K562 (cell line): Measurements from ENCODE around the gene TALDO1. TPM values are rescaled to one million over a fixed set of nuclear protein-coding genes. Genes with fewer than 3 reads are reported as not detected.

ENCODE experiments used
- ATAC-seq: fragments of 200-7000 bp; cut with Tn5 transposase; 3 replicates; pipeline ENCODE4 v1.9.1; 2020; ENCODE audit warnings: moderate library complexity
- BruUV-seq: library from RNA; stranded (reverse); fragments of 400-500 nt; replicated peaks from 2 replicates; lab custom pipeline; 2021; lab: Mats Ljungman, UMichigan
- CTCF ChIA-PET: fragments of 300-600 bp; formaldehyde crosslinking; extraction: SDS; loops from one replicate; lab custom pipeline; 2021; ENCODE audit warnings: low intra/inter-chr PET ratio; lab: Yijun Ruan, JAX
- POLR2A ChIA-PET: fragments of 300-600, 350-650 bp; sonication (Branson Sonifier 250); formaldehyde crosslinking; extraction: SDS; loops from one replicate; lab custom pipeline; 2021; ENCODE audit warnings: antibody characterized with exemption, inconsistent platforms; lab: Yijun Ruan, JAX
- DNase-seq, 4 experiments: peaks; one replicate each; pipeline versions ENCODE4 v3.0.0 to v3.0.0-alpha.2; 2011 to 2018; ENCODE audit warnings: low spot score in 3 of 4, mixed read lengths in 3 of 4; ENCODE audit errors: extremely low read depth in 1 of 4
- FAIRE-seq: peaks from 2 replicates; lab custom pipeline; 2011; peaks lifted over from hg19 to GRCh38; lab: Jason Lieb, UNC
- H2AFZ ChIP-seq: 2 replicates; pipeline ENCODE4 v1.6.0; 2011; ENCODE audit warnings: low read depth, low read length, control low read depth, inconsistent platforms
- H3K27ac ChIP-seq: fragments of 200-600 bp; 3 replicates; pipeline ENCODE4 v1.8.0; 2011; ENCODE audit warnings: low read depth, mild to moderate bottlenecking, control low read depth, inconsistent platforms, low read length, moderate library complexity, mixed read lengths; ENCODE audit errors: extremely low read depth
- H3K27me3 ChIP-seq, 2 experiments: fragments of 300-600 bp in 1 of 2; 2 replicates in 1 of 2; 3 replicates in 1 of 2; pipeline versions ENCODE4 v1.6.0 to v1.8.0; 2011; ENCODE audit warnings: inconsistent platforms in 2 of 2, low read length in 2 of 2, mild to moderate bottlenecking in 1 of 2, mixed read lengths in 1 of 2, moderate library complexity in 1 of 2; ENCODE audit not compliant: control insufficient read depth in 2 of 2, insufficient read depth in 2 of 2
- H3K36me3 ChIP-seq: fragments of 300-600 bp; 3 replicates; pipeline ENCODE4 v1.8.0; 2011; ENCODE audit warnings: mild to moderate bottlenecking, low read length, inconsistent platforms; ENCODE audit not compliant: control insufficient read depth, insufficient read depth
- H3K4me1 ChIP-seq, 2 experiments: fragments of 200-600 bp in 1 of 2; replicated peaks in 1 of 2; 2 replicates in 1 of 2; 3 replicates in 1 of 2; pipeline versions ENCODE4 v1.5.1 to v1.8.0; 2011; ENCODE audit warnings: inconsistent platforms in 2 of 2, low read length in 2 of 2, mild to moderate bottlenecking in 1 of 2, mixed read lengths in 1 of 2, moderate library complexity in 1 of 2; ENCODE audit not compliant: control insufficient read depth in 2 of 2, insufficient read depth in 2 of 2
- H3K4me2 ChIP-seq: 2 replicates; pipeline ENCODE4 v1.6.1; 2011; ENCODE audit warnings: low read length, control low read depth, inconsistent platforms, mixed read lengths; ENCODE audit not compliant: insufficient read depth
- H3K4me3 ChIP-seq: fragments of 200-600 bp; sonication (generic), shearing (Covaris generic); 2 replicates; pipeline ENCODE4 v1.5.1; 2016; ENCODE audit warnings: control low read depth, inconsistent platforms
- H3K79me2 ChIP-seq: fragments of 200-600 bp; 3 replicates; pipeline ENCODE4 v1.8.0; 2011; ENCODE audit warnings: low read length, inconsistent platforms; ENCODE audit not compliant: control insufficient read depth, insufficient read depth
- H3K9ac ChIP-seq, 2 experiments: 2 replicates each; pipeline versions ENCODE4 v1.6.0 to v1.6.1; 2011; ENCODE audit warnings: low read depth in 2 of 2, low read length in 2 of 2, control low read depth in 1 of 2, inconsistent platforms in 1 of 2, mild to moderate bottlenecking in 1 of 2, mixed read lengths in 1 of 2; ENCODE audit not compliant: insufficient read depth in 1 of 2
- H3K9me1 ChIP-seq: one replicate; pipeline ENCODE4 v1.6.0; 2011; ENCODE audit warnings: inconsistent platforms, mild to moderate bottlenecking, low read length, moderate library complexity; ENCODE audit not compliant: control insufficient read depth, insufficient read depth
- H3K9me3 ChIP-seq: replicated peaks from 2 replicates; pipeline ENCODE4 v1.5.1; 2011; ENCODE audit warnings: low read depth, low read length, inconsistent platforms; ENCODE audit not compliant: control insufficient read depth, insufficient read depth
- H4K20me1 ChIP-seq: replicated peaks from 2 replicates; pipeline ENCODE4 v1.6.1; 2011; ENCODE audit warnings: low read length, inconsistent platforms, mixed read lengths; ENCODE audit not compliant: control insufficient read depth, insufficient read depth
- GABPB1 ChIP-seq: sonication (generic); formaldehyde crosslinking; IDR thresholded peaks from 2 replicates; pipeline ENCODE4 v1.8.0; 2022; ENCODE audit warnings: mild to moderate bottlenecking, missing genetic modification reagents
- PHB ChIP-seq: fragments of 250-450 bp; sonication (Bioruptor Pico); IDR thresholded peaks from 2 replicates; pipeline ENCODE4 v1.5.0; 2021
- POLR2G ChIP-seq: fragments of 200-400 bp; formaldehyde crosslinking; IDR thresholded peaks from 2 replicates; pipeline ENCODE4 v1.6.1; 2017; ENCODE audit warnings: low read depth, mild to moderate bottlenecking, antibody characterized with exemption, low read length, moderate library complexity
- RBM22 ChIP-seq: fragments of 200-400 bp; formaldehyde crosslinking; IDR thresholded peaks from 2 replicates; pipeline ENCODE4 v1.6.1; 2018; ENCODE audit warnings: low read length, low read depth; ENCODE audit not compliant: poor library complexity, severe bottlenecking
- WGBS: fragments of 100-300 bp; shearing (Covaris generic); methylation state at CpG from one replicate; pipeline ENCODE4 v1.1.6; 2016; ENCODE audit warnings: low coverage, mixed read lengths; ENCODE audit not compliant: insufficient coverage; ENCODE audit errors: missing lambda C conversion rate; 5-methylcytosine and 5-hydroxymethylcytosine counted together
- in situ Hi-C: fragments of 300-500 bp; cut with MboI; formaldehyde crosslinking; loops from 4 replicates; pipeline ENCODE4 v1.15.0; 2018; ENCODE audit warnings: inconsistent platforms, mixed read lengths
- intact Hi-C: fragments of 100-400 bp; cut with micrococcal nuclease; formaldehyde crosslinking; loops from 2 replicates; pipeline ENCODE4 v1.14.2; 2022
- polyA plus RNA-seq, 8 experiments: library from polyadenylated mRNA; depleted of rRNA in 4 of 8; stranded (reverse) in 5 of 8; unstranded in 3 of 8; fragments of >200 nt; fragmentation: Nextera tagmentation in 2 of 8; fragmentation: Illumina TruSeq in 1 of 8; extraction: Ambion mirVana in 2 of 8; extraction: Trizol in 1 of 8; gene quantifications; 2 replicates each; pipeline versions ENCODE4 v1.2.1 to v1.2.3, GENCODE V29; 2011 to 2014; ENCODE audit warnings: inconsistent platforms in 1 of 8, missing spikeins in 1 of 8
- total RNA-seq, 7 experiments: library from RNA; depleted of rRNA in 6 of 7; stranded (reverse); fragments of >200 nt in 6 of 7; fragmentation: Illumina TruSeq in 2 of 7; extraction: Trizol in 2 of 7; gene quantifications; 2 replicates each; pipeline versions ENCODE4 v1.2.1 to v1.2.3, GENCODE V29; 2011 to 2021; ENCODE audit warnings: low replicate concordance in 1 of 7

TALDO1 gene
- total and polyA plus RNA-seq, 9 of the 15 experiments (the other 6 are each of a cell fraction or from before 2014, with no cell fraction given), result 260 to 541 (median 441) TPM

DNA sequence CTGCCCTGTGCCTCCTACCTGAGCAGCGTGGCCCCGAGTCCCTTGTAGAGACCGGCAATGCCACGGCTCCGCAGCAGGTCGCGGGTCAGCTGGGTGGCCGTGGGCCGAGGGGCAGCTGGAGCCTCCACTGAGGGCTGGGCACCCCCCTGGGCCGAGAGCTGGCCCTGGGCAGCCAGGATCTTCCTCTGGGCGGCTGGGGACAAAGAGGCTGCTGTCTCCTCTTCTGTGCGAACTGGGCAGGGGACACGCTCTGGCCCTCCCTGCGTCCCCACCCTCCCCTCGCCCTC is 45.2 kb downstream of the TALDO1 start:
- no peak overlapping the region for H3K27ac ChIP-seq
- H3K4me2 ChIP-seq, result no peak overlapping the region
- no peaks in the 10 kb centered on the region for H3K9me3 ChIP-seq
- no TSS peak for BruUV-seq
- H3K9ac ChIP-seq, result no peak overlapping the region
- H4K20me1 ChIP-seq, result no peaks in the 10 kb centered on the region
- no peak for DNase-seq
- peaks cover 7 to 89% of the 10 kb centered on the region in 2 experiments for H3K4me1 ChIP-seq
- CTCF ChIA-PET, result no interaction called here
- in situ Hi-C loops, result no loop called here
- H3K79me2 ChIP-seq, result peaks cover 23% of the 10 kb centered on the region
- no peak overlapping the region for H3K4me3 ChIP-seq
- POLR2A ChIA-PET, result interaction anchor here (0.5 to 0.7 kb wide), 2 partner anchors 8 to 34 kb away, joined by 3 to 5 read pairs; no protein-coding TSS in a partner anchor
- intact Hi-C loops, result loop anchor here (10.0 kb wide), 1 partner anchor 228 kb away; the partner anchor contains the start of genes LMNTD2 and RASSF7
- no CpG with 5 or more reads among the region's 15 CpGs for WGBS
- no peak for ATAC-seq
- H3K27me3 ChIP-seq, result no peaks in the 10 kb centered on the region
- peaks cover 3% of the 10 kb centered on the region for H3K9me1 ChIP-seq
- H2AFZ ChIP-seq, result no peak overlapping the region
- peaks cover 31% of the 10 kb centered on the region; the same call in 1 of the 3 replicates for H3K36me3 ChIP-seq
- FAIRE-seq, result no peak
- TF ChIP-seq PHB, result no peak
- peak; percentile 40; the same call in 1 of the 2 replicates for TF ChIP-seq POLR2G

DNA sequence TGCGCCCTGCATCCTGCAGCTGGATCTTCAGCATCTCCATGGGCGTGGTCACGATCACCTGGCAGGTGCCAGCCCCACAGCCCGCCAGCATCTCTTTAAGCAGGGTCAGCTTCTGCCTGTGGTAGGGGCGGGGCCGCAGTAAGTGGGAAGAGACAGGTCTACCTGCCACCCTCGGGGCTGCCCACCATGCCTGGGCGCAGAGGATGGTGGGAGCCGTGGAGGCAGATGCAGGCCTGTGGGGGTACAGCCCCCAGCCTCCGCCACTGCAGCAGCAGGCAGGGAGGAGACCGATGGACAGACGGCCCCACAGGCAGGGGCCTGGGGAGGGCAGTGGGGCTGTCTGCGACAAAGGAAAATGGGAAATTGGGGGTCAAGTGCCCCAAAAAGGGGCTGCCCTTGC is 45.6 kb downstream of the TALDO1 start:
- no peaks in the 10 kb centered on the region for H3K27me3 ChIP-seq
- no peak for TF ChIP-seq GABPB1
- TF ChIP-seq RBM22, result peak; percentile 3
- H3K9ac ChIP-seq, result no peak overlapping the region
- H3K4me1 ChIP-seq, result peaks cover 7 to 89% of the 10 kb centered on the region in 2 experiments
- 91% methylated on average over 10 of the region's 13 CpGs for WGBS
- FAIRE-seq (no peak), ATAC-seq (no peak), DNase-seq (no peak)
- H3K9me1 ChIP-seq, result peaks cover 3% of the 10 kb centered on the region
- in situ Hi-C loops (no loop called here), intact Hi-C loops (loop anchor here (10.0 kb wide), 1 partner anchor 228 kb away; the partner anchor contains the start of genes LMNTD2 and RASSF7)
- H3K9me3 ChIP-seq, result no peaks in the 10 kb centered on the region
- no TSS peak for BruUV-seq
- peaks cover 31% of the 10 kb centered on the region; the same call in 1 of the 3 replicates for H3K36me3 ChIP-seq
- peaks cover 26% of the 10 kb centered on the region for H3K79me2 ChIP-seq
- ChIA-PET CTCF (no interaction called here), POLR2A (interaction anchor here (0.5 to 1.3 kb wide), 6 partner anchors 9 to 54 kb away, joined by 3 to 4 read pairs (median 3); partner anchors contain the start of genes PIDD1 and TALDO1)
- H3K27ac ChIP-seq, result no peak overlapping the region
- no peak overlapping the region for H3K4me2 ChIP-seq
- H2AFZ ChIP-seq, result no peak overlapping the region
- no peaks in the 10 kb centered on the region for H4K20me1 ChIP-seq
- H3K4me3 ChIP-seq, result no peak overlapping the region
